NCI-H2196 (cell line): ENCODE data around the gene KATNB1.
"Not testable (repeated sequence)": the region's sequence is repeated elsewhere in the genome, so short reads cannot be mapped to it uniquely, and the experiment has no call there.

ENCODE experiments used
- DNase-seq: peaks from one replicate; lab custom pipeline; 2025; ENCODE audit not compliant: unreplicated experiment; lab: John Stamatoyannopoulos, UW

Gene KATNB1

GRCh38 chr16:57700781-57701551 lies 34.6 kb upstream of the KATNB1 start:
- no peak for DNase-seq

DNA sequence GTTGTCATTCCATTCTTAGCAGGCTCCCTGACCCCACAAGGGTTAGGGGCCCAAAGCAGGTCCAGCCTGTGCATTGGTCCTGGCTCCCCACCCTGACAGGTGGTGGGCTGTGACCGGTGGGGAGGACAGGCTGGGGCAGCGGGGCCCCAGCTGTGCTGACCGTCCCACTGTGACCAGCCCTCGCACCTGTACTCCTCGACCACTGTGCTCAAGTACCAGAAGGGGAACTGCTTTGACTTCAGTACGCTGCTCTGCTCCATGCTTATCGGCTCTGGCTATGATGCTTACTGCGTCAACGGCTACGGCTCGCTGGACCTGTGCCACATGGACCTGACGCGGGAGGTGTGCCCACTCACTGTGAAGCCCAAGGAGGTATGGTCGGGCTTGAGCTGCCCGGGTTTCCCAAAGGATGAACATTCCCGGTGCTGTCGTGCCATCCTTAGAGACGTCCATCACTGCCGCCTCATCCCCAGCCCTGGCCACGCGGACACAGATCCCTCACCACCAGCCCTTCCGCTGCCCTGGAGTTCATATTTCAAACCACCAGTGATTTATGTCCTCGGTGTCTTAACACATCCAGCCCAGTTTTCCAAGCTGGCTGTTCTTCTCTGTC lies 33.7 kb upstream of the KATNB1 start:
- no peak for DNase-seq

- no peak for DNase-seq
Measured at GRCh38 chr16:57703416-57704010, 32.1 kb upstream of the KATNB1 start.

DNA sequence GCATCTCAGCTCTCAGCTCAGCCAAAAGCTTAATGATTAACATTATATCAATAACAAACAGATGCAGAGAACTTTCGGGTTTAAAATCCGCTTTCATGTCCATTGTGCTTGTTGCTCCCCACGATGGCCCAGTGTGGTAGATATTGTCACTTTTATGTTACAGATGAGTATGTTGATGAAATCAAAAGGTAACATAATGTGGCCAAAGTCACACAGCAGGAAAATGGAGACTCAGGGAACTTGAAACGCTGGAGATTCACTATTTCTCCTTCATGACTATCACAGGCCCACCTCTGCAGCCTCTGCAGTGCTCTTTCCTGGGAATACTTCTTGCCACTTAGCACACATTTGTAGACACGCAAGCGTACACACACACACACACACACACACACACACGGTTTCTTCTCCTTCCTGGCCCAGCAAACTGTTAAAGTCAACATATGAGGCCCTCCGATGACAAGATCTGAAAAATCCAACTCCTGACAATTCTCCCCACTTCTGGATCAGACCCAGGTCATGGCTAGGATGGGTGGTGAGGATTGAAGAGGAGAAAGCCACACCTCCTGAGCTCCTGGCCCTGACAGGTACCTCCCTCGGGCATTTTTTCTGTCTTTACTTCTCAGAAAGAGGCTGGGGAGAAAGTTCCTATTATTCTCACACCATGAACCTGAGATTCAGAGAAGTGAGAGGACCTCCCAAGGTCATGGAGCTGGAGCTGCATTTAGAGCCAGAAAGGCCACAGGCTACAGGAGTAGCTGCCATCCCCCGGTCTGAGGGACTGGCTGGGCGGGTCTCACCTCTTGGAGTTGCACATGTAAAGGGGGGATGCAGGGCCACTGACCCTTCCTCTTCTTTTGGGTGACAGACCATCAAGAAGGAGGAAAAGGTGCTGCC lies 31.3 kb upstream of the KATNB1 start:
- DNase-seq = no peak

DNA sequence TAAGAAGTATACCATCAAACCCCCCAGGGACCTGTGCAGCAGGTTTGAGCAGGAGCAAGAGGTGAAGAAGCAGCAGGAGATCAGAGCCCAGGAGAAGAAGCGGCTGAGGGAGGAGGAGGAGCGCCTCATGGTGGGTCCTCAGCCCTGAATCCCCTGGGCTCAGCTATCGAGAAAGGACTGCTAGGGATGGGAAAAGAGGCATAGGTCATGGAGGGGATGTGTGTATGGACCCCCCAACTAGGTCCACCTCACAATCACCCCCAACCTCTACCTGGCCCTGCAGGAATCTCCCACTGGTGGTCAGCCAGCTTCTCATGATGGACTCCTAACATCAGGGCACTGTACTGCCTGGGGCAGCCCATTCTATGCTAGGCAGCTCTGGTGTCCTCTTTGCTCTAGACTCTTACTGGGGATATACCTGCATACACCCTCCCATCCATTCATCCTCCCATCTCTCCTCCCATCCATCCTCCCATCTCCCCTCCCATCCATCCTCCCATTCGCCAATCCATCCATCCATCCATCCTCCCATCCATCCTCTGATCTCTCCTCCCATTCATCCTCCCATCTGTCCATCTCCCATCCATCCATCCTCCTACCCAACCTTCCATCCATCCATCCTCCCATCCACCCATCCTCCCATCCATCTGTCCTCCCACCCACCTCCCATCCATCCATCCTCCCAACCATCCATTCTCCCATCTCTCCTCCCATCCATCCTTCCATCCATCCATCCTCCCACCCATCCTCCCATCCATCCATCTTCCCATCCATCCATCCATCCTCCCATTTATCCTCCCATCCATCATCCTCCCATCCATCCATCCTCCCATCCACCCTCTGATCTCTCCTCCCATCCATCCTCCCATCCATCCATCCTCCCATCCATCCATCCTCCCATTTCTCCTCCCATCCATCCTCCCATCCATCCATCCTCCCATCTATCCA lies 30.4 kb upstream of the KATNB1 start:
- DNase-seq = no peak

- DNase-seq = no peak
Measured at GRCh38 chr16:57706717-57707116, 28.9 kb upstream of the KATNB1 start.

DNA sequence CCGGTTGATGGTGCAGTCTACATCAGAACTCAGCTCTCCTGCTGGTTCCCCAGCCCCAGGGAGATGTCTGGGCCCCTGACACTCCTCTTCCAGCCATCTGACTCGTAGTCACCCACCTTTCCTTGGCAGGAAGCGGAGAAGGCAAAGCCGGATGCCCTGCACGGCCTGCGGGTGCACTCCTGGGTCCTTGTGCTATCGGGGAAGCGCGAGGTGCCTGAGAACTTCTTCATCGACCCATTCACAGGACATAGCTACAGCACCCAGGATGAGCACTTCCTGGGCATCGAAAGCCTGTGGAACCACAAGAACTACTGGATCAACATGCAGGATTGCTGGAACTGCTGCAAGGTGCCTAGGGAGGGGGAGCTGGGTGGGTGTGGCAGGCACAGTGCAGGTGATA lies 28.2 kb upstream of the KATNB1 start:
- DNase-seq = no peak

DNA sequence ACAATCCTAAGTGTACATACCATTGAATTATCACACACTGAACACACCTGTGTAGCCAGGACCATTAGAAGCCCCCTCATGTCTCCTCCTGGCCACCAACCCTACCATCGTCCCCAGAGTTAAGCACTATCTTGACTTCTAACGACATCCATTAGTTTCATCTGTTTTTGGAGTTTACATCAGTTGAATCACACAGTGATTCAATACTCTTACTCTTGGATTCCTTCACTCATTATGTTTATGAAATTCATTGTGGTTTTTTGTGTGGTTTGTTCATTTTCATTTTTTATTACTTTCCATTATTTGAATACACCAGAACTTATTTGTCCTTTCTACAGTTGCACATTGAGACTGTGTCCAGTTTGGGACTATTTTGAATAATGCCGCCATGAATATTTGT lies 27.4 kb upstream of the KATNB1 start:
- no peak for DNase-seq

GRCh38 chr16:57709663-57710062 lies 25.9 kb upstream of the KATNB1 start:
- no peak for DNase-seq

DNA sequence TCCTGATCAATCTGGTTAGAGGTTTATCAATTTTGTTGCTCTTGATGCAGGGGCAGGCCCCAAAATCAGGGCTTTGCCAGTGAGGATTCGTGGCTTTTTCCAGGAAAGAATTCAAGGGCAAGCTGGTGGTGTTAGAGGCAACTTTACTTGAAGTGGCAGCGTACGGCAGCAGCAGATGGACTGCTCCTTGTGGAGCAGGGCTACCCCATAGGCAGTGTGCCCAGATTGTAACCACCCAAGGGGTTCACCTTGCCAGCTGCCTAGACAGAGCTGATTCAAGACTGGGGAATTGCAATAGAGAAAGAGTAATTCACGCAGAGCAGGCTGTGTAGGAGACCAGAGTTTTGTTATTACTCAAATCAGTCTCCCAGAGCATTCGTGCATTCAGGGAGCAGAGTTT lies 24.2 kb upstream of the KATNB1 start:
- DNase-seq = no peak

GRCh38 chr16:57711993-57712392 lies 23.6 kb upstream of the KATNB1 start:
- no peak for DNase-seq

GRCh38 chr16:57712569-57712968 lies 23.0 kb upstream of the KATNB1 start:
- DNase-seq = not testable (repeated sequence)

DNA sequence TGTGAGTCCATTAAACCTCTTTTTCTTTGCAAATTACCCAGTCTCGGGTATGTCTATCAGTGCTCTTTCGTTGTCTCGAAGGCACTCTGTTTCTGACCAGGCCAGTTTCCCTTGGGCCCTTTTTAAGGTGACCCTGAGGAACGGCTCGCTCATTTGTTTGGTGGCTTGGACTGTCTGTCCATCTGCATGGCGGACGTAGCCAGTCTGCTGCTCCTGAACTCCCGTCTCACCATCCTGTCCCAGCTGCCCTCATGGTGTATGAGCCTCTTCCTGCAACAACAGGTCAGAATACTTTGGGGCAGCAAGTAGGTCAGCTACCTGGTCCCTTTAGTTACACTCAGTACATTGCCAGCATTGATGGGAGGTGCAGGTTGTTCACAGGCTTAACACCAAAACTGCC lies 22.0 kb upstream of the KATNB1 start:
- DNase-seq = no peak

GRCh38 chr16:57714047-57714446 lies 21.5 kb upstream of the KATNB1 start:
- DNase-seq = no peak

GRCh38 chr16:57720142-57720575 lies 15.4 kb upstream of the KATNB1 start:
- DNase-seq = peak; percentile 35

DNA sequence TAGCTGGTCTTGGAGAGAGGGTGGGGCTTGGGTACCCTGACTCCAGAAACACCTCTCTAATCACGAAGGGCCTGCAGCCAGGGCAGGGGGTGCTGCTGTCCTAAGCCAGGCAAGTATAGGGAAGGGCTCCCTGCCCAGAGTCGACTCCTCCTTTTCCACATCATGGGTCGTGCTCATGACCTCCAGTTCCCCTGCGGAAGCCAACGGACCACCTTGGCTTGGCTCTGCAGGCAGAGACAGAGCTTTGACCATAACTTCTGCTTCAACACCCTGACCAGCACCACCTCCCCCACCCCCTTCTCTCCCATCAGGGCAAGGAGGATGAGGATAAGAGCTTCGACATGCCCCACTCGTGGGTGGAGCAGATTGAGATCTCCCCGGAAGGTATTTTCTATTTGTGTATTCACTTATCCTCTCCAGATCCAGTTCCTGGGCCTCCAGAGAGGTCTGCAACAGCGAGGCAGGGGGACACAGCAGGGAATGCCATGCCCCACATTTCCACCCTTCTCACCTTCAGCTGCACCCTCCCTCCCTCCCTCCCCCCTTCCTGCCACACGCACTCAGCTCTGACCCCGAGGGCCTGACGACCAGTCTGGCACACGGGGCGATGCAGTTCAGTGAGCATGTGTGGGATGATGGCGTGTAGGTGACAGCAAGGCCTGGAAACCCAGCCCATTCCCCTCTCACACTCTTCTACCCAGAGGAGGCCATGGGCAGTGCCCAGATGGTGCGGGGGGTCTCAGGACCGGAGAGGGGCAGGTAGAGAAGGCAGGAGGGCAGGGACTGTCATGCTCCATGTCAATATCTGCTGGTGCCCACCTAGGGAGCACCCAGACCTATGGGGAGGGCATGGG lies 14.0 kb upstream of the KATNB1 start:
- DNase-seq = no peak

- no peak for DNase-seq
Measured at GRCh38 chr16:57722210-57722499, 13.4 kb upstream of the KATNB1 start.

GRCh38 chr16:57722651-57723050 lies 12.9 kb upstream of the KATNB1 start:
- no peak for DNase-seq

- DNase-seq = no peak
Measured at GRCh38 chr16:57723170-57723569, 12.4 kb upstream of the KATNB1 start.

DNA sequence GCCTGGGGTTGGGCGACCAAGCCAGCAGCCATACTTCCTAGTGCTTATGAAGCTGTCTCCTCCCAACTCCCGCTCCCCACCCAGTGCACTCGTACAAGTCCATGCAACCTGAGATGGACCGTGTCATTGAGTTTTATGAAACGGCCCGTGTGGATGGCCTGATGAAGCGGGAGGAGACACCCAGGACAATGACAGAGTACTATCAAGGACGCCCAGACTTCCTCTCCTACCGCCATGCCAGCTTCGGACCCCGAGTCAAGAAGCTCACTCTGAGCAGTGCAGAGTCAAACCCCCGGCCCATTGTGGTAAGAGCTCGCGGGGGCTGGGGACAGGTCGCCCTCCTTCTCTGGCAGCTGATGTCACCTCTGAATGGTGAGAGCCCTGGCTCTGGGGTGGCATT lies 11.0 kb upstream of the KATNB1 start:
- DNase-seq = no peak
